GM21423 (cell line): Measurements from ENCODE around the gene WIPI1.
A peak's percentile ranks its signal among the peaks of the same experiment; 100 is the strongest.

Experiments used
- ATAC-seq: cut with Tn5 transposase; IDR thresholded peaks from one replicate; pipeline ENCODE4 v1.9.1; 2021; ENCODE audit warnings: mild to moderate bottlenecking, moderate library complexity; ENCODE audit not compliant: unreplicated experiment

Gene WIPI1

DNA sequence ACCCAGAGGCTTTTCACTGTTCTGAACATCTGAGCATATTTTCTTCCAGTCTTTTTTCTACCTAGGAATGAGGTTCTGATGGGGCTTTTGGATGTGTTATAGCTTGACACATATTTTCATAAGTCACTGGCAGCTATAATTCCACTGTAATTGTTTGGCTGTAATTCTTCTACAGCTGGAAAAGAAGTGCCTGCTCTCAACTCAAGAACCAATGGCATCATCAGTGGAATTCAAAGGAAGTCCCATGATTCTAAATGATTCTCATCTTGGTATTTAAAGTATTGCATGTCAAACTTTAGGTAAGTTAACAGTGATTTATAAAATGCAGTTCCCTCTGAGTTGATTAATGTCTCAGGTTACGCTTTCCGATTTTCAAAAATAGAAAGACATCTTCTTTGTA lies 16.8 kb downstream of the WIPI1 start:
- ATAC-seq, result no peak

DNA sequence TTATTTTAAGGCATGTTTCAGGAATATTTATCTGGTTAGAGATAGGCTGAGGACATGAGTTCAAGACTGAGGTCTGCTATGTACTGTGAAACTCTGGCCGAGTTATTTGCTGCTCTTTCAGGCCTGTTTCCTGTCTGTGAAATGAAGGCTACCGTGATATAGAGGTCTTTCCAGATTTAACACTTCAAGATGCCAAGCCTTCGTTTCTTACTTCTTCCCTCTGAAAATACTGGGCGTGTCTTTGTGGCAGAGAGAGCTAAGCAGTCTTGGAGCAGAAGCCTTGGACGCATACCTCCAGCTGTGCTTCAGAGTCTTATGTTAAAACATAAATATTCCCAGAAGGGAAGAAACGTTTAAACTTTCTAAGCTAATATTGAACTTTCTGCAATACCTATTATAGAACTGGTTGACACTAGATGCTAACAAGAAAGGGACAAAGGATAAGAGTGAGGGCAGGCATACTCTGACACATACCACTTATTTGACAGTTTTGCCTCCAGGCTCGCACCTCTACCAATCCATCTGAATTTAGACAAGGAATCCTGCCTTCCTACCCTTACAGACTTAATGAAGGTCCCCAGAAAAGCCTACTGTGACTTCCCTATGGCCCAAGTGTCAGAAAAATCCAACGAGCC lies 17.5 kb downstream of the WIPI1 start:
- ATAC-seq, result no peak

DNA sequence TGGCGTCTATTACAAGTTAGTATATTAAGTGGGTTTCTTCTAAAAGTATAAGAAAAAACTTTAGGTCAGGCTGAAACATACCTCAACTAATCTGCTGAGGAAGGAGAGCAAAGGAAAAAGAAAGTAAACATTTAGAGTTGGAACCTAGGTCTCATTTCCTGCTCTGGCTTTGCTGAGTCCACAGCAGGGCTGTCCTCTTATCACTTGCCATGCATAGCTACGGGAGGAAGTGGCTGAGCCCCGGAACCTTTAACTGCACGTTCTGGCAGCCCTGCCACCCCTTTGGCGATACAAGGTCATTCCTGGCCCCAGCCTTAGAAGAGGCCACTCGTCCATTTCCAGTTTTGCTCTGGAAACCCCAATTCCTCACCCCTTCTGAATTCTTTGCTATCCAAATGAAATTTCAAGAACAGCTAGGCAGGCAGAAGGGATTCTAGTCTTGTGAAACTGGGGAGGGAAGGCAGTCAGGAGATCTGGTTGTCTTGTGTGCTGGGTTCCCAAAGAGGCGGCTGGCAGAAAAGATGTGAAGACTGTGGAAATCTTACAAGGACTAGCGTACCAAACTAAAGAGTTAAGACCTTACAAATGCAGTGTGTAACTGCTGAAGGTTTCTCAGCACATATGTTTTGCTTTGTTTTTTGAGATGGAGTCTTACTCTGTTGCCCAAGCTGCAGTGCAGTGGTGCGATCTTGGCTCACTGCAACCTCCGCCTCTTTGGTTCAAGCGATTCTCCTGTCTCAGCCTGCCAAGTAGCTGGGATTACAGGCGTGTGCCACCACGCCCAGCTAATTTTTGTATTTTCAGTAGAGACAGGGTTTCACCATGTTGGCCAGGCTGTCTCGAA lies 19.1 kb downstream of the WIPI1 start:
- peak; percentile 74 for ATAC-seq

DNA sequence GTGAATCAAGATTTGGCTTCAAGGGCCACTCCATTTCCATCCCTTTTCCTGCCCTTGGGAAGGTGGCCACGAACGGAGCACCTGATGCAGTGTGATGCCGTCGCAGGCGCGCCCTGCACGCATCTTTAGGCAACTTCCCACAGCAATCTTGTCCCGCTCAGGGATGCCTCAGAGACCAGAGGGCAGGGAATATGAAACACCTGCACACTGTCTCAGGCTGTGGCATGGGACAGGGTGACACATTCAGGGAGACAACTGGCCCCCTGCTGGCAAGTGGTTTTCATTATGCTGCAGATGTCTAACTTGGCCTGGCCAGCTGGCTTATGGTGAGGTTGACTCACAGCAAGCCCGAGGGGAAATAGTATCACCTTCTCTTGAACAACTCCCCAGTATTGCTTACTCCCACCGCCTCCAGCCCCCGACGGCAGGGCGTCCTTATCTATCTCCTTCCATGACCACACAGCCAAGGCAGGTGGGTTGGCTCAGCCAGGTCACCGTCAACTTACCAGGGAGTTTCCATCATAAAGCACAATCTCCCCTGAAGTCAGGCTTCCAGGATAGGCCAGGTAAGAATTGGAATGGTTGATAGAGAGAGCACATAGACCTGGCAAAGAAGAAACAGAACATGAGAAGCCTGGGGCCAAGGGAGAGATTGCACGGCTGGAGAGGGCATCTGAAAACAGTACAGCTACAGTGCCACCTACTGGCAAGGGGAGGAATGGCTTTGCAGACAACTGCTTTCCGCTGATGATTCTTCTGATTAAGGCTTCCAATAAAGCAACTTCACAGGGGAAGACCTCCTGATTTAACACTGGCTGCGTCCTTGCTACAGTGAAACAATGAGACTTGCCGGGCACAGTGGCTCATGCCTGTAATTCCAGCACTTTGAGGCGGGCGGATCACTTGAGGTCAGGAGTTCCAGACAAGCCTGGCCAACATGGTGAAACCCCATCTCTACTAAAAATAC lies 21.1 kb downstream of the WIPI1 start:
- ATAC-seq, result no peak

DNA sequence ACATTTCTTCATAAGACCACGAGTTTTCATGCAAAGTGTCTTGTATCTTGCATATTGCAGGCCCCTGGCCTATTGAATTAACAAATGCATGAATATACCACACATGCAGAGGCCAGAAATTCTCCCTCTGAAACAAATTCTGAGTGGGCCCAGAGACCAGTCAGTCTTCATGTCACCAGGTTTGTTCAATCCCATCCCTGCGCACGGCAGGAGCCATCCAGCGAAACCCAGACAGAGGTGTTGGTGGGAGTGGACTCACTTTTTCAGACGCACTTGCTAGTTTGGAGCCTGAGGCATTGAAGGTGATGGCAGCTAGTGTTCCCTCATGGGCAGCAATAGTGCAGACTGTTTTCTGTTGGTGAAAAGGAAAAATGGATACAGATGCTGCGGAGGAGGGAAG lies 21.9 kb downstream of the WIPI1 start:
- ATAC-seq, result no peak

DNA sequence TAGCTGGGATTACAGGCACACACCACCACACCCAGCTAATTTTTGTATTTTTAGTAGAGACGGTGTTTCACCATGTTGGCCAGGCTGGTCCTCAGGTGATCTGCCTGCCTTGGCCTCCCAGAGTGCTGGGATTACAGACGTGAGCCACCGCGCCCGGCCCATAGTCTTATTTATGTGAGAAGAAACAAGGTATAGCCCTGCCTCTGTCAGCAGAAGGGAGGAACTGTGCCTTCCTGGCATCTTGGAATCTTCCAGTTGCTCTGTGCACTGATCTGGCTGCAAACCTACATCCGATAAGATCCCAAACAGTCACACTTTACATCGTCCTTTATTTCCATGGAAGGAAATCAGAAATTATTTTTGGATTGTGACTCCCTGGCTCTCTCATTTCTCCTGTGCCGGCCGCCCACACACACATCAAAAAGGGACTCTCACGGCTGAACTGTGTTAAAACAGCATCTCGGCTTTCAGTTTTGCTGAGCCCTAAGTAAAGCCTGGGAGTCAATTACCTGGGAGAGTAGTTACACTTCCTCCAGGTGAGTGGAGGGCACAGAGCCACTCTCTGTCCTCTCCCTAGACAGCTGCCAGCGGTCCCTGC lies 23.3 kb downstream of the WIPI1 start:
- ATAC-seq, result no peak

DNA sequence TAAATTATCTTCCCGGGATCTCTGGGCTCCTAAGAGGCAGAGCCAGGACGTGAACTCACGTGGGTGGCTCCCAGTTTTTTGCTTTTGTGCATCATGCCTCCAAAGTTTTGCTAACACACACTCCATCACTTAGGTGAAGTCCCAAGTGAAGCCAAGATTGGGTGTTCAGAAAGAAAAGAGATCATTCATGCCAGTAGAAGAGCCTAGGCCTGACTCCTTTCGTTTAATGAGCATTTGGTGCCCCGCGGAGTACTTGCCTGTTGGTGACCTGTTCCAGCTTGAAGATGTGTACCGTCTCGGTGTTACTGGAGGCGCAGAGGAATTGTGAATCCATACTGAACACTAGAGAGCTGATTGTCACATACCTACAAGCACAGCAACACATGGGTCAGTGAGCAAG lies 24.1 kb downstream of the WIPI1 start:
- ATAC-seq, result no peak

DNA sequence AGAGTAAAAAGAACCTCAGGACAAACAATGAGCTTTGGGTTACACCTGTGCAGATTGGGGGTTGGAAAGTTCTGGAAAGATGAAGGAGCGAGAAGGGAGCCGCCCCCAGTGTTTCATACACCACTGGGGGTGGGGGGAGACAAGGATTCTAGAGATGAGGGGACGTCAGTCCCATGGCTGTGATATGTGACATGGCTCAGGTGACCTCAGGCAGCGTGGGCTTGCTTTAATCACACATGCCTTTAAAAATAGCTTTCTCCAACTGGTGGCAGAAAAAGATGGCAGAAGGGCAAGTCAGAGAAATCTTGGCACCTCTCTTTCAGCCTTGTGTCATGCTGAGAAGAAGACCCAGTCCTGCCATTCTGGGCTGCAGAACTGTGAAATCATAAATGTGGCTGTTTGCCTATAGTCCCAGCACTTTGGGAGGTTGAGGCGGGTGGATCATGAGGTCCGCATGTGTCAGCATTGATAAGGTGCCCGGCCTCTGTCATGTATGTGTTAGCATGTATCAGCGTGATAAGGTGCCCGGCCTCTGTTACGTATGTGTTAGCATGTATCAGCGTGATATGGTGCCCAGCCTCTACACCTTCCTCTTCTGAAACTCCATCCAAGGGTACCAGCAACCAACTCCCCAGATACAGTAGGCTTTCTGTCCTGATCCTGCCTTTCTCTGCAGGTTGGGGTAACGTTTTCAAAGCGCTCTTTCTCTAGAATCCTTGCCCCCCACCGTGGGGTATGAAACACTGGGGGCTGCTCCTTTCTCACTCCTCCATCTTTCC lies 25.0 kb downstream of the WIPI1 start:
- no peak for ATAC-seq

DNA sequence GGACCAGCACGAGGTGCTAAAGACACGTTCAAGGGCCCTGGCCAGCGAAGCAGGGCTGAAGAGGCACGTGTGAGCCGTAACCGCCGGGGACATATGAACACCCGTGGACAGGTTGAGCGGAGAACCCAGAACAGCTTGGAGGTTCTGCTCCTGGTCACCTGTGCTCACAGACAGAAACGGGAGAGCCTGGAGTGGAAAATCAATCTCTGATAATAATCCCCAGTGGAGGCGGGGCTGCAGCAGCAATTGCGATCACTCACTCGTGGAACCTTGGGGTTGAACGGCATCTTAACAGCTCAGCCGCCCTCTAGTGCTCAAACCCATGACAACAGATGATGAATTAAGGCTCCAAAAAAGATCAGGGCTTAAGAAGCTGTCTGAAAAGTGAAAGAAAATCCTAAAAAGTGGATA lies 25.6 kb downstream of the WIPI1 start:
- ATAC-seq, result no peak

DNA sequence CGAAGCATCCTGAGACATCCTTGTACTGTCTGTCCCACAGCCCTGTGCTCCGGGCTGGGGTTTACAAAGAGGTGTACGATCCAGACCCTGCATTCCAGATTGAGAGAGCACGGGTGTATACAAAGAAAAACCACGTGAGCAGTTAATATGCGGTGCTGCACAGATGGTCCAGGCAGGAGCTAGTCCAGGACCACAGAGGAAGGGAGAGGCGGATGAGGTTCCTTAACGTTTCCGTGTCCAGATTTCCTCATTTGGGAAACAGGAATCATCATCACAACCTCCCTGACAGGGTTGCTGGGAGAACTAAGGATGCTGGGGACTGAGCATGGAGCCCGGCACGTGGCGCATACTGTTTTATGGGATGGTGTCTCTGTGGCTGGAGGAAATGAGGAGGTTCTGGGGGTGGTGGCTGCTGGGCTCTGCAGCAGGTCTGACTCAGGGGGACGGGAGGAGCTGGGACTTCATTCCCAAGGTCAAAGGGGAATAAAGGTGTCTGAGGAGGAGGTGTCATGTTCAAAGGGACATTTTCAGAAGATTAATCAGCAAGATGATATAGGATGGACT lies 26.2 kb downstream of the WIPI1 start:
- ATAC-seq, result no peak

DNA sequence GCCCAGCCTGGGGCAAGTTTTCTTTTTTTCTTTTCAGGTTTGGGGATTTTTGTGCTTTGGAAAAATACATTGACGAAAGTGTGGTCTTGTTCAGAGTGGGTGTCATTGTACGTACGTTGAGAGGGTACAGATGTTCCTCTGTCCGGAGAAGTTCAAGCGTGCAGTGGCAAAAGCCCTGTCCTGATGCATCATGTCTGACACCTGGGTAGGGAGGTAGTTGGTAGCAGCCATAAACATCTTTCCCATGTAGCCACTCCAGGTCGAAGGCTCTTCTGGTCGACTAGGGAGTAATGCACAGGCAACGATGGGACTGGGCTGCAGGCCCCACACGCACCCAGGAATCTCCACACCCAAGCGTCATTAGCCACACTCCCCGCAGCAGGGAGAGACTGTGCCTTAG lies 27.4 kb downstream of the WIPI1 start:
- no peak for ATAC-seq

DNA sequence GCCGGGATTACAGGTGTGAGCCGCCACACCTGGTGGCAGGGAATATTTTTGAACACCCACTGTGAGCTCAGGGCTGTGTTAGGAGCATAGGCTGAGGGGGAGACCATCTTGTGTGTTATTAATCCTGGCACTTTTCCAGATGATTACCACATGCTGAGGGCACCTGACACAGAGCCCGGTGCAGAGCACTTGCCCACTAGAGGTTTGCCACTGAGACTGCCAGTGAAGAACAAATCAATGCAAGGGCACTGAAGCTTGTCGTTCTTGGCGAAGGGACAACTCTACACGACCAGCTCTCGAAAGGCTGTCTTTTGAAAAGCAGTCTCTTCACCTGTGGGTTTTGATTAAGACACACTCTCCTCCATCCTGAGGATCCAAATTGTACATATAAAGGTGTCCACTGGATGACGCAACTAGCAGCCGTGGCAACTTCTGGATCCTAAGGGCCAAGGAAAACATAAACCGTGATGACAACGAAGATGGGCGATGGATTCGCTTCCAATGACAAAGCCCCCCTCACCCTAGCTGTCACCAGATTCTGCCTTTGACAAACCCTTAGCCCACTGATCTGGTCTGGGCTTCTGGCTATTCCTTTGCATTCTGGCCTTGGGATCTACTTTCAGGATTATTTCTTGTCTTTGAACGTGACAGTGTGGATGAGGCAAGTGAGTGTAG lies 28.7 kb downstream of the WIPI1 start:
- no peak for ATAC-seq

DNA sequence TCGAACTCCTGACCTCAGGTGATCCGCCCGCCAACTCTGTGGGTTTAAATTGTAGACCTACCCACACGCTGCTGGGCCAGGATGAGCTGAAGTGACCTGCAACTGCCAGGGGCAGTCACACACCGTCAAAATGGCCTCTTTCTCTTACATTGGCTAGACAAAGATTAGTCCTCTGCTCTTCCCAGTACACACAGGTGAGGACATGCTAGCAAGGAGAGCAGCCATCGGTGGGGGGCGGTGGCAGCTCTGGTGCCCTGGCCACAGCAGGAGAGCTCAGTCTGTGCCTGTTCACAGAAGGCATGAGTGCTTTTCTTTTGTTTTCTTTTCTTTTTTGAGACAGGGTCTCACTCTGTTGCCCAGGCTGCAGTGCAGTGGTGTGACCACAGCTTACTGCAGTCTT lies 29.7 kb downstream of the WIPI1 start:
- ATAC-seq, result no peak

DNA sequence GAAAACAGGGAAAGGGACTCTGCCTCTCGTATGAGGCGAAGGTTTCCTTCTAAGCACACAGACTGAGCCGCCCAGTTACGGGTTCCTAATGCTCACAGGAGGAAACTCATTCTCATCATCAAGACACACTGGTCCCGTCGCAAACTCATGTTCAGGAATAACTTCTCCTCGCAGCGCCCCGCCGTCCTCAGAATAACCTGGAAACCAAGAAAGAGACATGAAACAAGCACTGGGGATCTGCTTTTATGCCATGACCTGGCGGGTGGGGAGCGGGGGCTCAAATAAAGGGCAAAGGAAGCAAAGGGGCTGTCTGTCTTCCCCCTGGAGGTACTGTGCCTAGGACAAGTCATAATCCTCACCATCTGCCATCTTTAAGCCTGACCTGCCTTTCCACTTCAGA lies 31.3 kb downstream of the WIPI1 start:
- ATAC-seq, result no peak

DNA sequence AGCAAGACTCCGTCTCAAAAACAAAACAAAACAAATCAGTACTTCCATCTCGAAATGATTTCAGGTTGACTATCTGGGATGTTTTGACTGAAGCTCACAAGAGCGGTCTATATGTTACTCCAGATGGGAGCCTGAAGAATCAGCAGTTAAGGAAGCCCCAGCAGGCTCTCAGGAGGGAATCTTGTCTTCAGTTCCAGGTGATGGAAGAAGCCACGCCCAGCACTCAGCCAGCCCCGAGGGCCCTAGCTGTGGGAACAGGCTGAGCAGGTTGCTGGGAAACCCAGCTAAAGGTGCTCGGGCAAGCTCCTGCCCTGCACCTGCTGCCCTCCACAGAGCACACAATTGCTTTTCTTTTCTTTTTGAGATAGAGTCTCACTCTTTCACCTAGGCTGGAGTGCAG lies 32.4 kb downstream of the WIPI1 start:
- no peak for ATAC-seq

DNA sequence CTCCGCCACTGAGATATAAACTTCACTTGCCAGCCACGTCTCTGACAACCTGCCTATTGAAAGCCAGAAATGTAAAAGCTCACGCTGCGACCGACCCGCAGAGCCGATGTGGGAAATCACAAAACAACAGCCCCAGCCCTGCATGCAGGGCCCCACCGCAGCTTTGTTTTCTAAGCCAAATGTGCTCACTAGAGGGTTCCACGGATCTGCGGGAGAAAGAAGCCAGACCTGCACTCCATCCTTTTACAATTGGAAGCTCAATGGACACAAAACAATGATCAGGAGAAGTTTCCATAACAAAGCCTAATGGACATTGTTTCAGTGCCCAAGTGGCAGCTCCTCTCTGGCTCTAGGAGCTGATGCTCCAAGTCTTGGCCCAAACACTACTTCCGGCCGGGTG lies 33.1 kb downstream of the WIPI1 start:
- ATAC-seq, result no peak

DNA sequence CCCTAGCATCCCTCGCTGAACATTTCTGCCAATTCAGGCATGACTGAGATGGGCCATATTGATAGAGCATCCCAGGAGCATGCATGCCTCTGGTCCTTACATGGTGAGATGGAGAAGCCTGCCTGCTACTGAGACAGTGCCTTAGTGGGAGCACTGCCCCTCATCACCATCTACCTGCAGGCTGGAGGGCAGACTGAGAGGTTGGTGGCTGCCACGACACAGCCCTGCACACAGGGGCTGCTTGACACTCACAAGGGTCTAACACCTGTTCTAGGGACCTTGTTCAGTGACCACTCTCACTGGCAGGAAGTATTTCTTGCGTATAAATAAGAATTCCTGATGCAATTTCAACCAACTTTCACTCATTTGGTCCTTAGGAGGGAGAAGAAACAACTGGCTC lies 34.0 kb downstream of the WIPI1 start:
- ATAC-seq, result no peak

DNA sequence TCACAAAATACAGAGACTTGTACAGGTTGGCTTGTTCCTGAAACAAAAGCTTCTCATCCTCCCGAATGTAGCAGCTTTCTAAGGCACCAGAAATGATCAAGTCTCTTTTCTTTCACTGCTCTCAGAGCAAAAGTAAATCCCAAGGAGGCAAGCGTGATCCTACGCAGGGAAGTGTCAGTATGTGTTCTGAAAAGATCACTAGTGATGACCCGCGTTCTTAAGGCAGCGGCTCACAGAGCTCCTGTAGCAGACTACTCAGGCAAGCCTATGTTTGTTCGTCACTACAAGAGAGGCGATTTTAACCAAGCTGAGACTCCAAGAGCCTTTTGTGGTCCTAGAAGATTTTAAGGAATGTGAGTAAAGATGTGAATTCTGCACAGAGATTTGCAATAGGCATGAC lies 34.5 kb downstream of the WIPI1 start:
- ATAC-seq, result no peak

DNA sequence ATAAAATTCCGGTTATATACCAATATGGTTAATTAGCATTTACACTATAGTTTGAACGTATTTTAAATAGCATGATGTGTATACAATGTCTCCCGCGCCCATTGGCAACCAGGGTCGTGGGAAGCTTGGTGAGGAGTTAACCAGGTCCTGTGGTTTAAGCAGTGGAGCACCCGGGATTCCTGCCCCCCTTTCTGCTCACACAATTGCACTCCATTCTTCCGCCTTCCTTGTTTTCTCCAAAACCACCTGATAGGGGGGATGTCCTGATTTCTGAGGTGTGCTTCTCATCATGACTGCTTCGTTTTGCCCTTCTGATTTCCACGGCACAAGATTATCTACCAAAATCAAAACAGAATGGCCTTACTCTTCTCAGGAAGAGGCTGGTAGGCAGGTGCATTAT lies 35.8 kb downstream of the WIPI1 start:
- no peak for ATAC-seq
